Stomach (tissue), 4 donors: ENCODE data around the gene ME3.

Source experiments
- CTCF ChIP-seq, 7 experiments: fragments of 450-650 bp in 4 of 7; fragments of 200-600 bp in 3 of 7; sonication (generic) in 3 of 7; IDR thresholded peaks; one replicate each; pipeline ENCODE4 v1.5.1; 2016 to 2019; ENCODE audit warnings: antibody characterized with exemption in 7 of 7, control low read depth in 2 of 7, mild to moderate bottlenecking in 1 of 7
- POLR2A ChIP-seq, 4 donors: fragments of 450-650 bp; IDR thresholded peaks; one replicate each; pipeline ENCODE4 v1.6.1; 2016; ENCODE audit warnings: antibody characterized with exemption in 4 of 4, control low read depth in 2 of 4, mild to moderate bottlenecking in 1 of 4, moderate library complexity in 1 of 4

GRCh38 chr11:86673872-86674750 is 1.7 kb upstream of the ME3 start:
- TF ChIP-seq CTCF (IDR thresholded peaks at IDR 0.05) (no peak), POLR2A (IDR thresholded peaks at IDR 0.05) (no peak)
